Upper lobe of left lung (tissue), 6 donors: Measurements from ENCODE around the gene THRSP. TPM values are rescaled to one million over a fixed set of nuclear protein-coding genes. Genes with fewer than 3 reads are reported as not detected.

Experiments used
- ATAC-seq, 2 donors: fragments of 200-7000 bp; cut with Tn5 transposase; one replicate each; pipeline ENCODE4 v1.9.1; 2022; ENCODE audit warnings: mild to moderate bottlenecking in 2 of 2, moderate library complexity in 2 of 2; ENCODE audit not compliant: low FRiP score in 2 of 2
- DNase-seq, 2 donors: peaks; one replicate each; pipeline ENCODE4 v3.0.0-alpha.2; 2019 to 2020
- H3K27ac ChIP-seq, 4 donors: fragments of 200-600 bp; sonication (generic); one replicate each; pipeline ENCODE4 v1.5.1; 2016 to 2019
- H3K27me3 ChIP-seq, 4 donors: fragments of 200-600 bp; sonication (generic); one replicate each; pipeline ENCODE4 v1.5.1; 2017 to 2019
- H3K36me3 ChIP-seq, 4 donors: fragments of 200-600 bp; sonication (generic); one replicate each; pipeline ENCODE4 v1.5.1; 2016 to 2019
- H3K4me1 ChIP-seq, 4 donors: fragments of 200-600 bp; sonication (generic); one replicate each; pipeline ENCODE4 v1.5.1; 2018 to 2019
- H3K4me3 ChIP-seq, 4 donors: fragments of 200-600 bp; sonication (generic); one replicate each; pipeline ENCODE4 v1.5.1; 2017 to 2019; ENCODE audit warnings: mild to moderate bottlenecking in 2 of 4, moderate library complexity in 1 of 4
- H3K9me3 ChIP-seq, 4 donors: fragments of 200-600 bp; sonication (generic); one replicate each; pipeline ENCODE4 v1.5.1; 2018 to 2019
- CTCF ChIP-seq, 6 experiments: fragments of 450-650 bp in 4 of 6; fragments of 200-600 bp in 2 of 6; sonication (generic) in 2 of 6; IDR thresholded peaks; one replicate each; pipeline ENCODE4 v1.5.1; 2016 to 2019; ENCODE audit warnings: antibody characterized with exemption in 6 of 6
- EP300 ChIP-seq, 4 donors: sonication (generic); formaldehyde crosslinking; IDR thresholded peaks; one replicate each; pipeline ENCODE4 v1.5.1; 2017; ENCODE audit warnings: antibody characterized with exemption in 4 of 4, control low read depth in 2 of 4
- POLR2A ChIP-seq, 4 donors: fragments of 450-650 bp; IDR thresholded peaks; one replicate each; pipeline ENCODE4 v1.5.1; 2016 to 2017; ENCODE audit warnings: antibody characterized with exemption in 4 of 4, mild to moderate bottlenecking in 2 of 4
- POLR2AphosphoS5 ChIP-seq, 2 donors: sonication (generic); formaldehyde crosslinking; IDR thresholded peaks; one replicate each; pipeline ENCODE4 v1.5.1; 2017; ENCODE audit warnings: antibody characterized with exemption in 2 of 2
- WGBS, 2 donors: methylation state at CpG; one replicate each; pipeline ENCODE4 v1.1.5; 2017 to 2018; 5-methylcytosine and 5-hydroxymethylcytosine counted together
- total RNA-seq, 6 donors: library from RNA; depleted of rRNA in 4 of 6; stranded (reverse); fragments of >200 nt in 4 of 6; gene quantifications; one replicate each; pipeline versions ENCODE4 v1.1.0 to v1.2.1, GENCODE V29; 2016 to 2021
- donor health status: DM: no; HTN: no; CAD: no; lungs with moderate emphysema.
- donor health status: DM: no; HTN: yes; CAD: no; lungs with severe emphysema.

The THRSP gene
- total RNA-seq, 6 donors from 2014 or later: 0.17 TPM; not detected in 5

GRCh38 chr11:78060533-78060932, 3.1 kb upstream of the THRSP start:
- ATAC-seq: no peak

GRCh38 chr11:78061088-78061920, 2.4 kb upstream of the THRSP start:
- WGBS, 2 donors: 59 to 63% methylated on average over 4 of the region's 4 CpGs
- Histone ChIP-seq H3K9me3 (no peaks in the 10 kb centered on the region), H3K27me3 (no peaks in the 10 kb centered on the region), H3K27ac (peak overlapping the region in 1 of 4 donors; percentile 30), H3K4me3 (no peak overlapping the region), H3K36me3 (no peaks in the 10 kb centered on the region), H3K4me1 (peaks cover 0 to 5% (median 2%) of the 10 kb centered on the region in 4 donors)
- no peak for ATAC-seq
- TF ChIP-seq CTCF (IDR thresholded peaks at IDR 0.05) (no peak), POLR2A (IDR thresholded peaks at IDR 0.05) (no peak), EP300 (IDR thresholded peaks at IDR 0.05) (no peak), POLR2AphosphoS5 (IDR thresholded peaks at IDR 0.05) (no peak)
- DNase-seq: no peak

More at GRCh38 chr11:78060533-78060932, 3.1 kb upstream of the THRSP start:
- no peak for DNase-seq
- Histone ChIP-seq H3K4me3 (no peak overlapping the region), H3K27me3 (no peaks in the 10 kb centered on the region), H3K4me1 (peaks cover 0 to 5% (median 2%) of the 10 kb centered on the region in 4 donors), H3K9me3 (no peaks in the 10 kb centered on the region), H3K27ac (no peak overlapping the region), H3K36me3 (no peaks in the 10 kb centered on the region)
- 94 to 95% methylated on average over 8 of the region's 8 CpGs for WGBS, 2 donors
- TF ChIP-seq POLR2A (IDR thresholded peaks at IDR 0.05): no peak
- TF ChIP-seq POLR2AphosphoS5 (IDR thresholded peaks at IDR 0.05): no peak
- TF ChIP-seq EP300 (IDR thresholded peaks at IDR 0.05): no peak
- no peak for TF ChIP-seq CTCF (IDR thresholded peaks at IDR 0.05)

GRCh38 chr11:78061921-78062311, 1.7 kb upstream of the THRSP start:
- Histone ChIP-seq H3K27ac (no peak overlapping the region), H3K36me3 (no peaks in the 10 kb centered on the region), H3K4me3 (no peak overlapping the region), H3K27me3 (no peaks in the 10 kb centered on the region), H3K4me1 (peaks cover 0 to 5% (median 2%) of the 10 kb centered on the region in 4 donors), H3K9me3 (no peaks in the 10 kb centered on the region)
- 70 to 71% methylated on average over 4 of the region's 4 CpGs for WGBS, 2 donors
- TF ChIP-seq POLR2AphosphoS5 (IDR thresholded peaks at IDR 0.05): no peak
- TF ChIP-seq POLR2A (IDR thresholded peaks at IDR 0.05): no peak
- TF ChIP-seq CTCF (IDR thresholded peaks at IDR 0.05): no peak
- no peak for TF ChIP-seq EP300 (IDR thresholded peaks at IDR 0.05)
- ATAC-seq: peak in 1 of 2 donors; percentile 26
- DNase-seq: no peak

GRCh38 chr11:78062671-78063070, 990 bp upstream of the THRSP start:
- no peak overlapping the region for H3K27ac ChIP-seq
- H3K36me3 ChIP-seq: peaks cover 0 to 4% (median 3%) of the 10 kb centered on the region in 4 donors
- H3K4me3 ChIP-seq: no peak overlapping the region
- no peak for DNase-seq
- H3K27me3 ChIP-seq: no peaks in the 10 kb centered on the region
- WGBS, 2 donors: 88 to 89% methylated on average over 2 of the region's 2 CpGs
- no peak for TF ChIP-seq EP300 (IDR thresholded peaks at IDR 0.05)
- no peak for TF ChIP-seq CTCF (IDR thresholded peaks at IDR 0.05)
- no peak for TF ChIP-seq POLR2A (IDR thresholded peaks at IDR 0.05)
- TF ChIP-seq POLR2AphosphoS5 (IDR thresholded peaks at IDR 0.05): no peak
- no peak for ATAC-seq
- no peaks in the 10 kb centered on the region for H3K9me3 ChIP-seq
- H3K4me1 ChIP-seq: peaks cover 0 to 5% (median 2%) of the 10 kb centered on the region in 4 donors
